Stimulated activated CD8-positive, alpha-beta memory T cell treated with anti-CD3 and anti-CD28 coated beads, Interleukin-2, amount 100 ng/mL, for 1 hour (primary cell): ENCODE results near the gene S100Z.
"Not testable (repeated sequence)": the region's sequence is repeated elsewhere in the genome, so short reads cannot be mapped to it uniquely, and the experiment has no call there.

Experiments used
- DNase-seq, 2 donors: peaks; one replicate each; pipeline ENCODE4 v3.0.0-alpha.2; 2020; ENCODE audit warnings: low read depth in 2 of 2

The S100Z gene

GRCh38 chr5:76874088-76874581 is 24.3 kb downstream of the S100Z start:
- DNase-seq: no peak

DNA sequence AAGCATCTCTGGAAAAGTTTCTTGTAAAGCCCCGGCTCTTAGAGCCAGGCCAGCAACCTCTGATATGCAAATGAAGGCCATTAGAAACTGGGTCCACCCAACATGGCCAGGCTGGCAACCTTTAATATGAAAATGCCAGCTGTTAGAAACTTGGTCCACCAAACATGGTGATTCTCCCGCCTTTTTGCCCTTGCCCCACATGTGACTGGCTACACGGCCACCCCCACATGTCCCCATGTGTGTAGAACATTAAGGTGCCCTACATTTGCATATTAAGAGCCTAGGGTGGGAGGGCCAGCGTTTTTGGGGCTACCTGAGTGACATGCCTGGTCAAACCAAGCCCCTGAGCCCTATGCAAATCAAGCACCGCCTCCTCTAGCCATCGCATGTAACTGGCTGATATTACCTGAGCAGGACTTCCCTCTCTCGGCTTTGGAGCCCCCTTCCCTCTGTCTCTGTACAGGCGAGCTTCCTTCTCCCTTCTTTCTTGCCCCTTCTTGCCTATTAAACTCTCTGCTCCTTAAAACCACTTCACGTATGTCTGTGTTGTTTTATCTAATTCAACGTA is 39.0 kb downstream of the S100Z start:
- DNase-seq: no peak

GRCh38 chr5:76893294-76893693 is 43.5 kb downstream of the S100Z start:
- DNase-seq: no peak

DNA sequence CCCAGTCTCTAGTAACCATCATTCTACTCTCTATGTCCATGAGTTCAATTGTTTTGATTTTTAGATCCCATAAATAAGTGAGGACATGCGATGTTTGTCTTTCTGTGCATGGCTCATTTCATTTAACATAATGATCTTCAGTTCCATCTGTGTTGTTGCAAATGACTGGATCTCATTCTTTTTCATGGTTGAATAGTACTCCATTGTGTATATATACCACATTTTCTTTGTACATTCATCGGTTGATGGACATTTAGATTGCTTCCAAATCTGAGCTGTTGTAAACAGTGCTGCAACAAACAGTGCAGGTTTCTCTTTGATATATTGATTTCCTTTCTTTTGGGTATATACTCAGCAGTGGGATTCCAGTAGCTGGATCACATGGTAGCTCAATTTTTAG is 46.4 kb downstream of the S100Z start:
- DNase-seq: no peak

GRCh38 chr5:76901522-76901921 is 51.7 kb downstream of the S100Z start:
- no peak for DNase-seq

- DNase-seq: no peak
Measured at GRCh38 chr5:76908166-76908565, 58.4 kb downstream of the S100Z start.

GRCh38 chr5:76910344-76910933 is 60.6 kb downstream of the S100Z start:
- DNase-seq: not testable (repeated sequence)

DNA sequence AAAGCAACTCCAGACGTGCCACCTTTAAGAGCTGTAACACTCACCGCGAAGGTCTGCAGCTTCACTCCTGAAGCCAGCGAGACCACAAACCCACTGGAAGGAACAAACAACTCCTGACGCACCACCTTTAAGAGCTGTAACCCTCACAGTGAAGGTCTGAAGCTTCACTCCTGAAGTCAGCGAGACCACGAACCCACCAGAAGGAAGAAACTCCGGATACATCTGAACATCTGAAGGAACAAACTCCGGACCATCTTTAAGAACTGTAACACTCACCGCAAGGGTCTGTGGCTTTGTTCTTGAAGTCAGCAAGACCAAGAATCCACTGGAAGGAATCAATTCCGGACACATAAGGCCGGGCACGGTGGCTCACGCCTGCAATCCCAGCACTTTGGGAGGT is 64.9 kb downstream of the S100Z start:
- not testable (repeated sequence) for DNase-seq

DNA sequence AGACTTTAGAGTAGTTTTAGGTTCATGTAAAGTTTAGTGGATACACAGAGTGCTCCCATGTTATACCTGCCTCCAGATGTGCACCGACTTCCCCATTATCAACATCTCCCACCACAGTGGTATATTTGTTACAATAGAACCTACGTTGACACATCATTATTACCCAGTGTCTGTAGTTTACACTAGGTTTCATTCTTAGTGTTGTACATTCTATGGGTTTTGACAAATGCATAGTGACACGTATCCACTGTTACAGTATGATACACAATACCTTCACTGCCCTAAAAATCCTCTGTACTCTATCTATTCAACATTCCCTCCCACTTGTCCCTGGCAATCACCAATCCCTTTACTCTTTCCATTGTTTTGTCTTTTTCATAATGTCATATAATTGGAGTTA is 68.7 kb downstream of the S100Z start:
- no peak for DNase-seq

GRCh38 chr5:76920491-76920890 is 70.7 kb downstream of the S100Z start:
- no peak for DNase-seq

DNA sequence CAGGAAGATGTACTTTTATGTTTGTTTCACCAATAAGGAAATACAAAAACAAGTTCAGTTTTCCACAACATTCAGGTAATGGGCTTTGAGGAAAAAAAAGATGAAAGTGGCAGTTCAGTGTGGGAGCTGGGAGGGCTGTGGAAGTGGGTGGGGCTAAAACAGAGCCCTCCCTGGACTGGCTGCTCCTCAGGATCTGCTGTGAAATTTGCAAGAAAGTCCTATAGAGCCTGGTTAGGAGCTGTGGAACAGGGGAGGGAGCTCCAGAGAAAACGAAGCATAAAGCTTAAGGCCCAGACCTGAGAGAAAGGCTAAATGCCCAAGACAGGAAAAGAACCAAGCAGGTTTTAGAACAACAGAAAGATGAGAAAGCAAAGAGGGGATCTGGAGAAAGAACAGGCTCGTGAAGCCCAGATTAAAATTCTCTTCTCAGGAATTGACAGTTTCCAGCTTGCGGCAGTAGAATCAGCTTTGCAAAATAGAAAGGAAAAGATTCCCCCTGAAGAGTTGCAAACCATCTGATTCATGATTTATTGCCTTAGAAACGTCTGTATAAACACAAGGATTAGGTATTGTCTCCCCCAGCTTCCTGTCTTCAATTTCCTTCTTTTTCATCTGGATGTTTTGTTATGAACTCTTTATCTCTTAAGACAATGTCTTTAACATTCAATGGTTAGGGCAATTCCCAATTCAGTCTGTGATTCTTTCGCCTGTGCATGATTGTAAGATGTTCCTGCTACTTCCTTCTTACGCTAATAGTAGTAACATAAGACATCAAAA is 76.7 kb downstream of the S100Z start:
- no peak for DNase-seq

GRCh38 chr5:76927961-76928360 is 78.1 kb downstream of the S100Z start:
- no peak for DNase-seq

DNA sequence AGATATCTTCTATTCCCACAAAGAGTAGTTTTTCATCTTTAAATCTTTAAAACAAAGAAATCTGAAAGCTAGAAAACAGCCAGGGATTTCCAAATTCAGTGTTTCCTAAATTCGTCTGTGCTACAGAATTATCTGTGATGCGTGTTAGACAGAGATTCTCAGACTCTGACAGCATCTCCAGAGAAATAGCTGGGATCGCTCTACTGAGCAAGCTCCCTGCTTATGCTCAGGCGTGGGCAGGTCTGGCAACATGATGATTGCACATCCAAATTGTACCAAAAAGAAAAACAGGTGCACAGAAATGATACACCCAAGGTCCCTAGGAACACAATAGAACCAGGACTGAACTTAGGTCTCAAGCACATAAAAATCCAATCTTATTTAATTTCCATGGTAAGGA is 80.3 kb downstream of the S100Z start:
- DNase-seq: no peak

DNA sequence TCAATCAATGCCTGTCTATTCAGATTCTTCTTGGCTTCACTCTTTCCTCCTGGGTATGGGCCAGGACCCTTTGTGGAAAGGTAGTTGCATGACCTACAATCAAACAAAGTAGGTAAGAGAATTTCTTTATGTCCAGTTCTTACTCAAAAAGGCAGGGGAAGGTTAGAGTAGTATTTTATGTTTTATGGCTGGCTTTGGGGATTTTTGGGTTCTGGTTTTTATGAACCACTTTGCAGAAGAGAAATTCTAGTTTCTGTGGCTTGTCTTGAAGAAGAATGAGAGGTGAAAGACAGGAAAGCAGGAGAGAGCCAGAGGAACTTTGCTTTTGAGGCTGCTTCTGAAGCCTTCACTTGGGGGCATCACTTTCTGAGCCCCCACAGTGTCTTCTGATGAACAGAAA is 88.4 kb downstream of the S100Z start:
- DNase-seq: no peak

DNA sequence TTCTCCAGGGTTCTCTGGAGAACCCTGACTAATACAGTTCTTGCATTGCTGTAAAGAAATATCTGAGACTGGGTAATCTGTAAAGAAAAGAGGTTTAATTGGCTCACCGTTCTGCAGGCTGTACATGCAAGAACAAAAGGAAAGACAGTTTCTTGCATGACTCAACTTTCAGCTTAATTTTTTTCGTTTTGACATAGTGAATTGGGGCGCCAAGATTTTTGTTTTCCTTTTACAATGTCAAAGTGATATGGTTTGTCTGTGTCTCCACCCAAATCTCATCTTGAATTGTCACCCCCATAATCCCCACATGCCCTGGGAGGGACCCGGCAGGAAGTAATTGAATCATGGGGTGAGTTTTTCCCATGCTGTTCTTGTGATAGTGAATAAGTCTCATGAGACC is 91.2 kb downstream of the S100Z start:
- no peak for DNase-seq

- no peak for DNase-seq
Measured at GRCh38 chr5:76941442-76941841, 91.6 kb downstream of the S100Z start.

GRCh38 chr5:76942581-76942980 is 92.8 kb downstream of the S100Z start:
- no peak for DNase-seq

DNA sequence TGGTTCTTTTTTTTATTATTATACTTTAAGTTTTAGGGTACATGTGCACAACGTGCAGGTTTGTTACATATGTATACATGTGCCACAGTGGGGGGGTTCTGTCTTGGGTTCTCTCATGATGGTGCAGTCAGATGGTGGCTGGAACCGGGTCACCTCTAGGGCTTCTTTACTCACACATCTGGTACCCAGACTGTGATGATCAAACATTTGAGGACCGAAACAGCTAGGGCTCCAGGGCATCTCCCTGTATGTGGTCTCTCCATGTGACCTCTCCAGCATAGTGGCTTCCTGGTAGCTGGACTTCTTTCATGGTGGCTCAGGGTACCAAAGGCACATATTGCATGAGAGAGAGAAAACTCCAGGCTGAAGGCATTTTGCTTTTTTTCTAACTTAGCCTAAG is 93.2 kb downstream of the S100Z start:
- DNase-seq: no peak

GRCh38 chr5:76944638-76945037 is 94.8 kb downstream of the S100Z start:
- DNase-seq: no peak

DNA sequence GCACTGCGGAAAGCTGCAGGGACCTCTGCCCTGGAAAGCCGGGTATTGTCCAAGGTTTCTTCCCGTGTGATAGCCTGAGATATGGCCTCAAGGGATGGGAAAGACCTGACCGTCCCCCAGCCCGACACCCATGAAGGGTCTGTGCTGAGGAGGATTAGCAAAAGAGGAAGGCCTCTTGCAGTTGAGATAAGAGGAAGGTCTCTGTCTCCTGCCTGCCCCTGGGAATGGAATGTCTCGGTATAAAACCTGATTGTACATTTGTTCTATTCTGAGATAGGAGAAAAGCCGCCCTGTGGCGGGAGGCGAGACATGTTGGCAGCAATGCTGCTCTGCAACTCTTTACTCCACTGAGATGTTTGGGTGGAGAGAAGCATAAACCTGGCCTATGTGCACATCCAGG is 95.4 kb downstream of the S100Z start:
- not testable (repeated sequence) for DNase-seq

- no peak for DNase-seq
Measured at GRCh38 chr5:76946090-76946489, 96.3 kb downstream of the S100Z start.

GRCh38 chr5:76947082-76947503 is 97.3 kb downstream of the S100Z start:
- DNase-seq: no peak
